AG09319 (cell line): ENCODE results near the gene PUS10.

Experiments used
- DNase-seq: peaks from one replicate; pipeline ENCODE4 v3.0.0-alpha.2; 2010; ENCODE audit warnings: low read depth; ENCODE audit errors: extremely low read depth
- TF ChIP-seq, protein P1 (sequence below): IDR thresholded peaks from 2 replicates; pipeline ENCODE4 v1.5.1; 2011; ENCODE audit warnings: low read depth, mild to moderate bottlenecking, inconsistent platforms, low read length, moderate library complexity

The PUS10 gene

DNA sequence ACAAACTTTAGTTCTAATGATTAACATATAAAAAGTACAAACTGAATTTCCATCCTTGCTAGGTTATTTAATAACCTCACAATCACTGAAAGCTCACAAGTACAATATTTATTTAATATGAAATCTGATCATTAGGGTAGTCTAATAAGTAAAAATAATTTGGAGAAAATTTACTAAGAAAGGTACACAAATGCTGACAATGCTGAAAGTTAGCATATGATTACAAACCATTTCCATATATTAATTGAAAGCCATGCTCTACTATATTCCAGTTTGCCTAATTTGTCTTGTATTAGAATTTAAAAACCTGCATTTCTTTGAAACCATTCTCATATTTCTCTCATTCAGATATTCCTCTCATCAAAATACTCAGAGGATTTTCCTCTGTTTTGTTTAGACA is 8.7 kb downstream of the PUS10 start:
- TF ChIP-seq, protein P1, sequence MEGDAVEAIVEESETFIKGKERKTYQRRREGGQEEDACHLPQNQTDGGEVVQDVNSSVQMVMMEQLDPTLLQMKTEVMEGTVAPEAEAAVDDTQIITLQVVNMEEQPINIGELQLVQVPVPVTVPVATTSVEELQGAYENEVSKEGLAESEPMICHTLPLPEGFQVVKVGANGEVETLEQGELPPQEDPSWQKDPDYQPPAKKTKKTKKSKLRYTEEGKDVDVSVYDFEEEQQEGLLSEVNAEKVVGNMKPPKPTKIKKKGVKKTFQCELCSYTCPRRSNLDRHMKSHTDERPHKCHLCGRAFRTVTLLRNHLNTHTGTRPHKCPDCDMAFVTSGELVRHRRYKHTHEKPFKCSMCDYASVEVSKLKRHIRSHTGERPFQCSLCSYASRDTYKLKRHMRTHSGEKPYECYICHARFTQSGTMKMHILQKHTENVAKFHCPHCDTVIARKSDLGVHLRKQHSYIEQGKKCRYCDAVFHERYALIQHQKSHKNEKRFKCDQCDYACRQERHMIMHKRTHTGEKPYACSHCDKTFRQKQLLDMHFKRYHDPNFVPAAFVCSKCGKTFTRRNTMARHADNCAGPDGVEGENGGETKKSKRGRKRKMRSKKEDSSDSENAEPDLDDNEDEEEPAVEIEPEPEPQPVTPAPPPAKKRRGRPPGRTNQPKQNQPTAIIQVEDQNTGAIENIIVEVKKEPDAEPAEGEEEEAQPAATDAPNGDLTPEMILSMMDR = no peak
- DNase-seq = no peak

DNA sequence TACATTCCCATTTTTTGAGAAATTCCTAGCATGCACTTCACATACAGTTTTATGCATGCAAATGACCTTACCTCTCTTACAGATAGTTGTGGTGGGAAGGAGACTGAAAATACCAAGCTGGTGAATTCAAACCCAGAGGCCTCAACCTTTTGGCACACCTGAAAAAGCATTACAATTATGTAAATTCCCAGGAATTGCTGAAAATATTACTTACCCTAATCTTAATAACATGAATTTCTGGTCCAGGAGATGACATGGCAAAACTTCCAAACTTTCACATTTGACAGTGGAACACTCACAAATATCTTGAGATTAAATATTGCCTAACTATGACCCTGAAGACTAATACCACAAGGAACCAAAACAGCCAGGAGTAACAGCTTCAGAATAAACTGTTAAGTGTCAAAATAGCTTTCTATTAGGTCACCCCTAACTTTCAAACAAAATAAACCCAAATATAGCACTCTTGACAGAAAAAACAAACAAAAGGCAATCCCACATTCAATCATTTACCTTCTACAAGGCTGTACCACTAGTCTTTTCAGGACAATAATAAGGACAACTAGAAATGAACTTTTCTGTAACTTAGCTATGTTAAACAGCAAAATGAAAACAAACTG is 11.5 kb downstream of the PUS10 start:
- TF ChIP-seq, protein P1 = no peak
- no peak for DNase-seq

DNA sequence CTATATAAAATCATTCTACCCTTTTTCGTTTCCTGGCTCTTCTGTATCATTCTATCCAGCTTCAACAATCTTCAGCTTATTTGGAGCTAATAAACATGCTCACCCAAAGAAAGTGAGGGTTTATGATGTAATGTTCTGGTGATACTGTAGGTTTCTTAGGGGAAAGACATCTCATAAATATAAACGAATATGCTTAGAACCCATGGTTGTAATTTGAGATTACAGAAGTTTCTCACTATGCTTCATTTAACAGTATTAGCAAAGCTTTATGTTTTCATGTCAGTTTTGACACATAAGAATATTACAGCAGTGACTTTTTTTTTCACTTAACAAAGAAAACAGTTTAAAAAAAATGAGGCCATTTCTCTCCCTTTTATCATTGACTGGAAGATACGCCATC is 12.3 kb downstream of the PUS10 start:
- TF ChIP-seq, protein P1 = no peak
- no peak for DNase-seq

DNA sequence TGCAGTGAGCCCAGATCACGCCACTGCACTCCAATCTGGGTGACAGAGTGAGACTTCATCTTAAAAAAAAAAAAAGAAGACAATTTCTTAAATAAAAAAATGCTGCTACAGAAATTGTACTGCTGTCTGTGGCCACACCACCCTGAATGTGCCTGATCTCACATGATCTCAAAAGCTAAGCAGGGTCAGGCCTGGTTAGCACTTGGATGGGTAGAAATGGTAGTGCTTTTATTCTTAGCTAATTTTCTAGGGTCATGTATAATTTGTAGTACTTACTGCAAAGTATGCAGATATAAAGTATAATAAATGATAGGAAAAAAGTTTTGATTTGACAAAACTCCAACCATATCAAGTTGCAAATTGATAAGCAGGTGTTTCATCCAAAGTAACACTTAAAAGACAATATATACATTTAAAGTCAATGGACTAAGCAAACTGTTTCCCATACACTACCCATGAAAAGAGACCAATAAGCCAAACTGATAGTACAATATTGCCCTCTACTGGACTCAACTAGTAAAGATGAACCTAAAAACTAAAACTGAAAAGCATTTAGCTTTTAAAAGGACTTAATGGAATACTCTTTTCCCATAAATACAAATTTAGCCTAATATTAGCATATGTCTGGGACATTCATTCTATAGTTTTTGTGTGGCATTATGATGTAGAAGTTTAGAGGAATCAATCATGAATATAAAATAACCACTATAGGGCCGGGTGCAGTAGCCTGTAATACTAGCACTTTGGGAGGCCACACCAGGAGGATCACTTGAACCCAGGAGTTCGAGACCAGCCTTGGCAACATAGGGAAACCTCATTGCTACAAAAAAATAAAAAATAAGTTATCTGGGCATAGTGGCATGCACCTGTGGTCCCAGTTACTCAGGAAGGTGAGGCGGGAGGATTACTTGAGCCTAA is 19.2 kb downstream of the PUS10 start:
- TF ChIP-seq, protein P1 = peak; percentile 50
- no peak for DNase-seq

DNA sequence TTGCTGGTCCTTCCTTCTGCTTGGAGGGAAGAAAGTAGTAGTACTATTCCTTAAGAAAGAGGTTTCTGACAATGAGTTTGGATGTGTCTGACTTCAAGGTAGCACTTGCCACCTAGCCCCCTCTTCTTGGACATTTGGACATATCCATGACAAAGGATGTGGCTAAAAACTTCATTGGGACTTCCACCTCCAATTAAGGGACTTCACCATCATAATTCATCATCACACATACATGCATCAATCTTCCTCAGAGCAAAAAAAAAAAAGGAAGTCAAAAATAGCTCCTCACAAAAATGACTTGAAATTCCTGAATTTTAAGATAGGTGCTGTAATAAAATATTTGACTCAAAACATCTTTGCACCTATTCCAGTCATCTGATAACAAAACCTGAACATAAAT is 23.9 kb downstream of the PUS10 start:
- TF ChIP-seq, protein P1 = no peak
- no peak for DNase-seq

DNA sequence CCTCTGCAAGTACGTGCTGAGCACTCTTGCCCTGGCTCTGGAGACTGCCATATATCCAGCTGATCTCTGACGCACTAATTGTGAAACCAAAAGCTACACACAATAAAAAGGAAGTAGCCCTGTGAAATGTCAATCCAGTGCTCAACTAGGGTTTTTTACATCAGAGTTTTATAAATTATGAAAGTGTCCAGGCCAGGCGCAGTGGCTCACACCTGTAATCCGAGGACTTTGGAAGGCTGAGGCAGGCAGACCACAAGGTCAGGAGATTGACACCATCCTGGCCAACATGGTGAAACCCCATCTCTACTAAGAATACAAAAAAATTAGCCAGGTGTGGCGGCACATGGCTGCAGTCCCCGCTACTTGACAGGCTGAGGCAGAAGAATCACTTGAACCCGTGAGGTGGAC is 25.1 kb downstream of the PUS10 start:
- TF ChIP-seq, protein P1 = no peak
- DNase-seq = no peak

DNA sequence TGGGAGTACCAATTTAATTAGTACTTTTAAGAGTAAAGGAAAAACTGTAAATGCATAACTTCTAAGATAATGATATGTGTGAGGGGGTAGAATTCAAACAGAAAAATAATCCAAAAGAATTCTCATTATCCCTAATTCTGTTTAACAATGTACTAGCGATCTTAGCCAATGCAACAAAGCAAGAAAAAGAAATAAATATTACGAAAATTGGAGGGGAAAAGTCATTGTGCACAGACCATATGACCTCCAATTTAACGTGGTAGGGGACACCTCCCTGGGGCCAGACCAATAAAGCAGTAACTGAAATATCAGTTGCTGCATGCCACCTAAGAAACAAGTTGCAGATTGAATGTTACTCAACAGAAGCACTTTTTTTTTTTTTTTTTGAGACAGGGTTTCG is 26.4 kb downstream of the PUS10 start:
- TF ChIP-seq, protein P1 = no peak
- no peak for DNase-seq
